OCI-LY7 (cell line): ENCODE results near the gene GULP1.

Experiments used
- CTCF ChIP-seq: fragments of 200-600 bp; sonication (generic); conservative IDR thresholded peaks from 2 replicates; pipeline ENCODE4 v1.5.1; 2014; ENCODE audit warnings: mild to moderate bottlenecking, antibody characterized with exemption, low read length, moderate library complexity, mixed read lengths
- EZH2phosphoT487 ChIP-seq: fragments of 200-600 bp; sonication (generic); IDR thresholded peaks from 2 replicates; pipeline ENCODE4 v1.6.1; 2018; ENCODE audit warnings: low read depth, borderline replicate concordance, mild to moderate bottlenecking, mixed run types, antibody characterized with exemption, low read length, moderate library complexity, mixed read lengths

- TF ChIP-seq CTCF = no peak
- no peak for TF ChIP-seq EZH2phosphoT487
These were observed 26.4 kb upstream of the GULP1 start for GRCh38 chr2:188265315-188265714.
